ENCODE results near the gene CAPSL.
"Not testable (repeated sequence)": the region's sequence is repeated elsewhere in the genome, so short reads cannot be mapped to it uniquely, and the experiment has no call there.

CAPSL gene

DNA sequence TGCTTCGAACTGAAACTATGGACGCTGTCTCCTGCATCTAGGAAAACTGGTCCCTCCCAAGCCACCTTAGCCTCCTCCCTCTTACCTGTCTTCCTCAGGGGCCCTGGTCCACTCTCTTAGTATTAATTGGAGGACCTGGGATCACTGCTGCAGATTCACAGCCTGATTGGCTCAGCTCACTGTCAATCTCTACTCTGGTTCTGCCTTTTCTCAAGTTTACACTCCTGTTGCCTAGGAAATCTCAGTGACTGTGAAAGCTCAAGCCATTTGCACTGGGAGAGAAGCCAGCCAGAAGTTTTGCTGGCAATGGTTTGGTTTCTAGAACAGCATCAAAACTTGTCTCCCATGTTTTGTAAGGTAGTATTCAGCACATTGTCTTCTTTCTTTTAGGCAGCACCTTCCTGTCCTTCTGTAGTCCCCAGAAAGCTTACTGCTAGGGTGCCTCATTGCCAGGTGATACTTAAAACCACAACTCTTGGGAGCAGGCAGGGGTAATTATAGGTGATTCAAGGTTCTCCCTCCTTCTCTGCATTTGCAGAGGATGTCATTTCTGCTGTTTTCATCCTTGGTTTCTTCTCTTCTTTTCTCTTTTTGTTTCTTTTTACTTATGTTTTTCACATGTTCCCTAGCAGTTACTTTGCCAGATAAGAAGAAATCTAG lies at the start of gene CAPSL:
Gene CAPSL (minus strand): TSS at position 55 of the 660 bp plus-strand sequence. CDS start 17,502 bp downstream, outside the sequence.
- peak; percentile 3 for DNase-seq

DNA sequence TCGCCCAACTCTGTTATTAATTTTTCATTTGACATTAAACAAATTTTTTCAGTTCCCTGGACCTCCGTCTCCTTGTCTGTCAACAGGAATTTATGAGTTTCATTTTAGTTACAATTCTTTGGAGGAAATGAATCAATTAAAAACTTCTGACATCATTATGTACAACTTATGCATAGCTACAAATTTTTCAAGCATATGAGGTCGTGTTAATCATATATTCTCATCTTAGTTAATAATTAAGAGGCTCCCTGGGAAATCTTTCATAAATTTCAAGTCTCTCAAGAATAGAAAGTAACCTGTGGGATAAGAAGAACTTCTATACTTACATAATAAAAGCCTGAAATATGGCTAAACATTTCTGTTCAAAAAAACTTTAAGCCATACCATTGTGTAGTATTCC lies 49.4 kb upstream of the CAPSL start:
- no peak for DNase-seq

DNA sequence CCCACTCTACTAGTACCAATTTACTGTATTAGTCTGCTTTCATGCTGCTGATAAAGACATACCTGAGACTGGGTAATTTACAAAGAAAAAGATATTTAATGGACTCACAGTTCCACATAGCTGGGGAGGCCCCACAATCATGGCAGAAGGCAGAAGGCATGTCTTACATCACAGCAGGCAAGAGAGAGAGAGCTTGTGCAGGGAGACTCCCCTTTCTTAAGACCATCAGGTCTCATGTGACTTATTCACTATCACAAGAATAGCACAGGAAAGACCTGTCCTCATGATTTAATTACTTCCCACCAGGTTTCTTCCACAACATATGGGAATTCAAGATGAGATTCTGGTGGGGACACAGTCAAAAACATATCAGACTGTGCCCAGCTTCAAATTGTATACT lies 41.3 kb upstream of the CAPSL start:
- DNase-seq, result no peak

DNA sequence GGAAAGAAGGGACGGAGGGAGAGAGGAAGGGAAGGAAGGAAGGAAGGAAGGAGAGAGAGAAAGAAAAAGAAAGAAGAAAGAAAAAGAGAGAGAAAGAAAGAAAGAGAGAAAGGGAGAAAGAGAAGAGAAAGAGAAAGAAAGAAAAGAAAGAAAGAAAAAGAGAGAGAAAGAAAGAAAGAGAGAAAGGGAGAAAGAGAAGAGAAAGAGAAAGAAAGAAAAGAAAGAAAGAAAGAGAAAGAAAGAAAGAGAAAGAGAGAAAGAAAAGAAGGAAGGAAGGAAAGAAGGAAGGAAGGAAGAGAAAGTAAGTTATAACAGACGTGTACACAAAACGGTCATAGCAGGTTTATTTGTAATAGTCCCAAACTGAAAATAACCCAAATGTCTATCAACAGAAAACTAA lies 38.4 kb upstream of the CAPSL start:
- not testable (repeated sequence) for DNase-seq

DNA sequence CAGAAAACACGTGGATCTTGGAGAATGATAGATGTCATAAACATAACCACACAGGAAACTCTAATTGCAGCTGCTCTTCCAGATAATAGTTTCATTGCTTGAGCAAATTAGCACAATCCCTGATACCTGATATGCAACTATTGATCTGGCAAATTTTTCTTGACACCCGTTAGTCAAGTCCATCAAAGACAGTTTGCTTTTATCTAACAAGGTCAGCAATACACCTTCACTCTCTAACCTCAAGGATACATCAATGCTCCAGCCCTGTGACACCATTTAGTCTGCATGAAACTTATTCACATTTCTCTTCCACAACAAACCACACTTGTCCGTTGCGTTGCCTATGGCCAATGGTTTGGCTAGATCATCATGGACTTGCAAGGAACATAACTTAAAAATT lies 36.1 kb upstream of the CAPSL start:
- DNase-seq, result no peak

DNA sequence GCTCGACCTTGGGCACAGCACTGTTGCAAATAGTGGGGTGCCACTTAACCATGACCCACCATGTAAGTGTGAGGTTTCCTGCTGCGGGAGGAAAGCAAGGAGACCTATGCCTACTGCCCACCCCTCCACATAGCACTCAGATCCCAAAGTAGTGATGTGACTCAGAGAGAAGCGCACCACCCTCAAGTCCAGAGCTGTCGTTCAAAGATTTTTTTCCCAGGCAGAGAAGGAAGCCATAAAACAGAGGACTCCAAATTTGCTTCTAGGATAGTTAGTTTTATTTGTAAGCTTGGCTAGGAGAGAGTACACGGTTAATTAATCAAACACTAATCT lies 33.4 kb upstream of the CAPSL start:
- no peak for DNase-seq

DNA sequence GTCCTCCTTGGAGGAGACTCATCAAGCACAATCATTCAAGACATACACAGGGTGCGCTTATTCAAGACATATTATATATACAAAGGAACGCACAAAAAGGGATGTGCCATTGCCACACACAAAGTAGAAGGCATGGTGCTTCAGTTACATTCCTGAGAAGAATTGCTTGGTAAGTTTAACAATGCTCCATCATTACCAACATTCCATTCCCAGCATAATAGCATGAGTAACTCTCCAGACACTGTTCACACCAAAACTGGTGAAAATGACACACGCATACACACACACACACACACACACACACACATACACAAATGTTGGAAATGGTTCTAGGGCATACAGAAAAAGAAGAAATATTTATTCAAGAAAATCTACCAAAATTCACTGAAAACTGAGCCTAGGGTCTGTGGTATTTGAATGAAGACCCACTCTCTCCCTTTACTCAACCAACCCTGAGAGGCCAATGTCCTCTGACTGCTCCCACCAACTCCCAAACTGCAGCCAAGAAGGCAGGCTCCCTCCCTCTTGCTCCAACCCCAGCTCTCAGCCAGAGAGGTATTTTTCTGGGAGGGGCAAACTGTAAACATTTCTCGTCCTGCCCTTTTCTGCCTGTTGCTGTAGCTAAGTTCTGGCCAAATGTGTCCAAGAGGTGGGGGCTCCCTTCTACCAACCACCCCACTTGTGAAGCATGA lies 32.9 kb upstream of the CAPSL start:
- DNase-seq, result no peak

DNA sequence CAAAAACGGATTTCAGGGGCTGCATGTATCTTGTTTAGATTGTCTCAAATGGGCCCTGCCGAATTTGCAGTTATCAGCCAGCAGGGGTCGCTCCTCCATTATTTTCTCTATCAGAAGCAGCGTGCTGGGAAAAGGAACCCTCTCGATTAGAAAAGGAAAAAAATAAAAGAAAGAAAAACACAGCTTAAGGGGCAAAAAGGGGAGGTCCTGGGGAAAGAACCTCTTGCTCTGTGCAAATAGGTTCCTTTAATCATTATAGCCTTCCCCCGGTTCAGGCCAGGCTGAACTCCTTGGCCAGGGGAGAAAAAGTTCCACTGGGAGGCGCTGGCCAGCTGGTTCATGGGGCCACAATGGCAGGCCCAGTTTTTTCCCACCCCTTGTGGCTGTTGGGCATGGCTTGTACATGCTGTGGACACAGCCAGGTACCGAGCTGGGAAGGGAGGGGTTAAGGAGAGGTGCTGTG lies 25.0 kb upstream of the CAPSL start:
- no peak for DNase-seq

DNA sequence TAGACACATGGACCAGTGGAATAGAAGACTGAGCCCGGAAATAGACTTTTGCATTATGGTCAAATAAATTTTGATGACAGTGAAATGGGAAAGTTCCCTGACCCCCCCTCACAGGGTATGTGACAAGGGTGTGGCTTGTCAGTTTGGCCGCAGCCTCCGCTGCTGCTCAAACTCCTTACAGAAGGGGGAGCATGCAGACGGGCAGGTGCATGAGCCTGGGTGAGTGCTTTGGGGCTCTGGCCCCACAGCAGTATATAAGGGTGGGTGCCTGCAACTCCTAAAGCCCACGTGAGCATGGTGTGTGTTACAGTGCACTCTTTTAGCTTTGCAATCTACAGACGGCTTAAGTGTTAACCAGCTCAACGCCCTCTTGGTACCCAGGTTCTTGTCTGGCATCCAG lies 21.9 kb upstream of the CAPSL start:
- no peak for DNase-seq

DNA sequence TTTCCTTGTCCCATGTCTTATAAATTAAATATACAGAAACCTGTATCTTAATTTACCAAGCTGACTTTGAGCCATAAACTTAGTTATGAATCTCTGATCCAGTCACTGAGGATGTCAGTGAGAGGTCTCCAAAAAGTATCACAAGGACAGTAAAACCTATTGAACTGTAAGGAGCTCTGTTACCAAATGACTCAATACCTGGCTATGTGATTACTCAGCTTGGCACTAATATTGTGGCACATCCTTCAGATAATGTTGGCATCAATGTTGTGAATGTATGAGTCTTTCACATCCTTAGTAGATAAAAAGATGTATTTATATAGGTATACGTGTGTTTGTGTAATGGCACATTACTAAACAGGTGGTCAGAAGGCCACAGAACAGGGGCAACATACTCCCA lies 18.0 kb upstream of the CAPSL start:
- no peak for DNase-seq

DNA sequence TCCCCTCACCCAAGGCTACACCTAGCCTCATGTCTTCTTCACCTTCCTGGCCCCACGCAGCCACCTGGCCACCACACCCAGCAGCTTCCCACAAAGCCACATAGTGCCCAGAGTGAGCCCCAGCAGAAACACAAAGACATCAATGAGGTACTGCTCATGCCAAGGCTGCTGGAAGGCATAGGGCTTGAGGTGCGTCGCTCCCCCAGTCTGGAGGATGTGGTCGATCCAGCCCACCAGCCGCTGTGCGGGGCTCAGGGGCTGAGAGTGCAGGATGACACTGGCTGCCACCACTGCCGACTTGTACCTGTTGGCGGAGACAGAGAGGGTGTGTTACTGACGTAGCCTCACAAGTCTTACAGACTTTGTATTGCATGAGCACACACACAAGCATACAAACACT lies 15.8 kb upstream of the CAPSL start:
- DNase-seq, result no peak

DNA sequence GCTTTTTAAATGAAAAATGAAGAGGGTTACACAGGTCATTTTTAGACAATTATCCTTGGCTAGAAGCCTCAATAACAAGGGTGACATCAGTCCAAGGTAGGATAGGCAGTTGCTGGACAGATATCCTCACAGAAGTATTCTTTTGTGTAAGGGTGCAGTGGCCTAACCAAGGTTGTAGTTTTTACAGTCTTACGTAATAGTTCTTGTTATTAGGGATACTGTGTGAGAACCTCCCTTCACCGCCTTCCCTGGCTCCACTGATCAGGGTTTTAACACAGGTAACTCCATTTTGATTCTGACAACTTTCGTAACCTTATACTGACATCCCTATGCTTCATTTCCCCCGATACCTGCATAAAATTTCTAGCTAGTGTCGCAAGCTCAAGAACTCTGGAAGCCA lies 8.7 kb upstream of the CAPSL start:
- no peak for DNase-seq

DNA sequence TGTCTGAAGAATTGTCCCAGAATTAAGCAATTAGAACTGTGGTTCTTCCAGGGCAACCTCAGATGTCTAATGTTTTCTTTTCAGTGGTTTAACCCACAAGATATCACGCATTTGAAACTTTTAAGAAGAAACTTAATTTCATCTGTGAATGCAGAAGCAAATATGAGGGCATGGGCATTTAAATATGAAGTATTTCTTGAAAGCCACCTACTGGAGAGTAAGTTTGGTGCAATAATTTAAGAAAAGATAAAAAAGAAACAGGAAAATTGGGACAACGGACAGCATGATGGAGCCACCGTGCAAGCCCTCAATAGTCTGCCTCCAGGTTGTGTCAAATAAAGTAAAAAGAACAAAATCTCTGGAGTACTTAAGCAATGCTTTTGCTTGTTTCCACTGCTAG lies 1.2 kb upstream of the CAPSL start:
- no peak for DNase-seq

DNA sequence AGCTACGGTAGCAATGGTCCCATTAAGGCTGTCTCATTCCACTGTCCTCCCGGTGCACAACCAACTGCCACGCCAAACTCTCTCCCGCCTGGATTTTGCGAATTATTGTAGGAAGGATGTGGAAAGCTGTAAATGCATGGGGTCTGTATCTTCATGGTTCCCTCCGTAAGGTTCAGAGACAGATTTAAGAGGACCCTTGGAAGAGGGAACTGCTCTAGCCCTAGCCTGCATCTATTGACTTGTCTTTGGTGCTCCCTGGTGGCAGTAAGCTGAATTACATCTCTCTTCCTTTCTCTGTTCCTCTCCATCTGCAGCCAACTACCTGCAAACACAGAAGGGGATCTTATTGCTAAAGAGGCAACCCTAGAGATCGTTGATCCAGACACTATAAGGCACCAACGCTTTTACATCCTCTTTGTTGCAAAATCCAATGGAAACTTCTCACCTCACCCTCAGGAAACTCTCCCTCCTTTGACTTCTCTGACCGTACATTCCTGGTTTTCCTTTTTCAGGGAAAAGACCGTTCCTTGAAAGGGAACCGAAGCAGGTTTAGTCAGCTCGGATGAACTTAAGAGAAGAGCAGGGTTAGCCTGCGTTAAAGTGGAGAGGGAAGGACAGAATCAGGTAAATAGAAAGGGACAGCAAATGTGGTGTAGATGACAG lies 11.9 kb downstream of the CAPSL start:
- peak; percentile 16 for DNase-seq

DNA sequence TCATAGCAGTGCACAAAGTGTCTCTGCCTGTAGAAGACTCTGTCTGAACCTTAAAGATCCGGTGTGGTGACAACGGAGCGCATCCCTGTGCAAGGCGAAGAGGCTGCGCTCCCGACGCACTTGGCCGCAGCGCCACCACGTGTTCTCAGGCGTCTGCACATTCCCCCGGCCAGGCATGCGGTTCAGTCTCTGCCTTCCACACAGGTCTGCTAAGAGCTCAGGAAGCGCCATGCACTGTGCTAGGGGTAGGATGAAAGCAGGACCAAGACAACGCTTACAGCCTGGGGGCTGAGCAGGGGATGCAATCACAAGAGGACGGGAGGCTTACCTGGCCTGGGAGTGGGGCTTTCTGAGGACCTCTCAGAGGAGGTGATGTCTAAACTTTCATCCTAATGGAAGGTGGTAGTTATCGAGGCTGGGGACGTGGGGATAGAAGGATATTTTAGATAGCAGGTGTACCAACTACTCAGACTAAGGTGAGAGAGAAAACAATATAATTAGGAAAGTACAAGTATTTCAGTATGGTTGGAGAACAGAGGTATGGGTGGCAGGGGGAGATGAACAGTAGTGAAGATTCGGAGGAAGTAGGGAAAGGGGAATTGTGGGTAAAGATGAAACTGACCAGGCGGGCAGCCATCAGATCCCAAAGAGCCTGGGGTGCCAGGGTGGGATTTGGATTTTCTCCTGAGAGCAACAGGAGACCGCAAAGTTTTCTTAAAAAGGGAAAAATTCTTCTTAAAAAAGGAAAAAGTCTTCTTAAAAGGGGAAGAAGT lies 13.3 kb downstream of the CAPSL start:
- peak; percentile 8 for DNase-seq

DNA sequence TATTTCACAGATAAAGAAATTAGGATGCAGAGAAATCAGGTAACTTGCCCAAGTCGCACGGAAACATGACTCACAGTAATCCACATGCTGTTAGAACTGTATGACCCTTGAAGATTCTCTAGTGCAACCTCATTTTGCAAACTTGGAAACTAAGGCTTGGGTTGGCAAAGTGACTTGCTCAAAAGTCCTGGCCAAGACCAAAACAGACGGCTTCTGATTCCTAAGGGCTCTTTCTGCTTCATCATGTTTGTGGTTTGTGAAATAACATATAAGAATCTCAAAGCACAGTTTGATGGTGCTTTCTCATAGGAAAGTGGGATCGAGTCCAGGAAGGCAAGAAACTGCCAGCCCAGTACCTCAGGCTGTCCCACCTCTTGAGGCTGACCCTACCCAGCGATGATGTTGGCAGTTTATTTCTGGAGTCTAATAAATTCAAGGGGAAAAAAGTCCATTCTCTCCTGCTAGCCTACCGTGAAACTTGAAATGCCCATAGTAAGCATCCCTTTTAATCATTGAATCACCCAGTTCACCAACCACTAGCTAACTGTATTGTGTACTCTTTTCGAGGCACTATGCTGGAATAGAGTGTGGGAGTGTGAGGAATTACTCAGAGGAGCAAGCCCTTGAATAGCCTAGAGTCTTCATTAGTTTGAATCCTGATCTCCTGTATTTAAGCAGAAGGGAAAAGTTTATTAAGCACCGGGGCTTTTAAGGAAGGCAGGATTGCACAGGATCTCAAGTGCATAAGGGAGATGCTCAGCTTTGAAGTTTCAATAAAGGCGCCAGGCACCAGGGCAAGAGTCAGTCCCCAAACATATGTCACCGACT lies 14.1 kb downstream of the CAPSL start:
- no peak for DNase-seq

DNA sequence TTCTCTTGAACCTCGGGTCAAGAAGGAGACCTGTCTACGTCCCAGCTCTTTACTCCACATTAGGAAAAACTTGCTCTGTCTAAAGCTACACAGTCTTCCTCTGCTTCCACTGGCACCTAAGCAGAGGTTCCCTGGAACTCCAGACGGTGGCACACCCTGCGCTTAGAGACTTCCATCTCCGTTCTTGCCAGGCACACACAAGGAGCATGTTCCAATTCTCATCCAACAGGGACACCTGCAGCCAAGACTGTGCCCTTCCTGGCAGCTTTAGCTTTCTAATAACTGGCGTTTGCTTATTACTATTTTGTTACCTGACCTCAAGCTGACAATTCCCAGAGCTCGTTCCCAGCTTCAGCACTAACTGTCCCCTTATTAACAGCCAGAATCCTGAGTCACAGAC lies 16.0 kb downstream of the CAPSL start:
- DNase-seq, result no peak

DNA sequence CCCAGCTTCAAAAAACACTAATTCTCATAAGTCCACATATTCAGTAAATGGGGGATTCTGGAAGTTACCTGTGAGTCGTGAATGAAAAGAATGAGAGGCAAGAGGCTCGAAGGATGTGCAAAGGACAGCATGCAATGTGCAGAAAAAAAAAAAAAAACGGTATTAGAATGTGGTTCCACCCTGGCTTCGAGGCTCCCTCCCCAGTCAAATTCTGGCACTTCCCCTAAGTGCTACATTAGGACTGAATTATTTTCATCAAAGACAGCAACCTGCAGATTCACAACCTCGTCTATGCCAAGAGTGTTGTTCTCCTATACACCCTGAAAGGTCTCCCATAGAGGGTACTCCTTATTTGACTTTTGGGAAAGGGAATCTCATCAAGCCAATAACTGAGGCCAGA lies 16.5 kb downstream of the CAPSL start:
- DNase-seq, result no peak

DNA sequence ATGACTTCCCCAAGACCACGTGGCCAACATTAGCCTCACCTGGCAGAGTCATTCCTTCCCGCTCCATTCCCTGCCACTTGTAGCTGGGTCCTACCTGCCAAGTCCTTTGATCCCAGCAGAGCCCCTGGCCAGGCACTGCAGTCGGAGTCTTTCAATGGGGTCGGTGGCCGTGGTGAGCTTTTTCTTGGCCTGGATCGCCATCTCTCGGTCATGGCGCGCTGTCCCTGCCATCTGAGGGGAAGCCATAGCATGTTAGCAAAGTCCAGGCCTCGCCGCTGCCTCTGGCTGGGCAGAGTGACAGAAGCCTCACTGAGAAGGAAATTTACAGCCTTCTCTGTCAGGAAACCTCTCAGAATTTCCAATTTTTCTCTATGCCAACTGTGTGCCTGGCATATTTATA lies 17.5 kb downstream of the CAPSL start:
- no peak for DNase-seq

DNA sequence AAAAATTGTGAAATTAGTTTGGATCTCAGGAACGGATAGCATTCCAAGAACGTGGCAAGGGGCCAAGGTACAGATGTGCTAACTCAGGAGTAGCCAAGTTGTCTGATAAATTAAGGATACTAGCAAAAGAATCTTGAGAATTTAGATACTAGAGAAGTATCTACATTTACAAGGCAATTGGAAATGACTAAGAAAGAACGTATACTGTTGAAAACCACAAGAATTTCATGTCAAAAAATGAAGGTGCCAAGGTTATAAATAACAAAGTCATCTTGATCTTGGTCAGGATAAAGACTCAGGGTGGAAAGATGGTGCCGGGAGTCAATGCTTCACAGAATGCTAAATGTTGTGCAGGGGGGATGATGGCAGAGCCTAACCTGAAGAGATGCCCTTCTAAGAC lies 19.2 kb downstream of the CAPSL start:
- no peak for DNase-seq

DNA sequence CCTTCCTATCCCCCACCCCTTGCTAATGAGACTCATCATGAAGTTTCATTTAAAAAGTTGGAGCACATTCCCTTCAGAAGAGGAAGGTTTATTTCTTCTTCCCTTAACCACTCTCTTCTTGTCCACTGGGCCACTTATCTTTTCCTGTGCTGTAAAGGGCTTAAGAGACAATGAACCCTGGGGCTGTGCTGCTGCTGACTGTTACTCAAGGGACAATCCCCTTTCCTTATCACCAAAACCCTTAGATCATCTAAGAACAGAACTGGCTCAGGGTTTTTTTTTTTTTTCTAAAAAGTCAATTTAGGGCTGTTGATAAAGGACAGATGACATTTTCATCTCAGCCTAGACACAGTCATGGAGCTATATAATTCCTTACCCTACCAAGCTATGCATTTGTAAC lies 29.6 kb downstream of the CAPSL start:
- DNase-seq, result no peak

DNA sequence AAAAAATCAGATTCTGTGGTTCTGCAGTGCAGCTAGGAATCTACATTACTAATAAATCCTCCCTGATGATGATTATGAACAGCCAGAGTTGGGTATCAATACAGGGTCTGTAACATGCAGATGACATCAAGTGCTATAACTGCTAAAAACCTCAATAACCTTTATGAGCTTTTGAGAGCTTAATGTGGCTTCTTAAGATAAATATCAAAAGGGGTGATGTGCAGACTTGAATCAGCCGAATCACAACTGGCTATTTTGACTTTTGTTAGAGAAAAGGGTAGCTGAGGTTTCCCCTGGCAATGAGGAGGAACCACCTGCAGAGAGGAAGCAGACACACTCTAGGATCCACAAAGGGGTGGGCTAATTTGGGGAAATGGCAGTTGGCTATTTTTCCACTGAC lies 30.2 kb downstream of the CAPSL start:
- no peak for DNase-seq

Measured in NCI-H345 (cell line).